Activated CD4-positive, alpha-beta memory T cell treated with anti-CD3 and anti-CD28 coated beads for 36 hours (primary cell): Measurements from ENCODE around the gene MTSS2. TPM values are rescaled to one million over a fixed set of nuclear protein-coding genes. Genes with fewer than 3 reads are reported as not detected.
"Not testable (repeated sequence)": the region's sequence is repeated elsewhere in the genome, so short reads cannot be mapped to it uniquely, and the experiment has no call there.

ENCODE experiments used
- CTCF ChIA-PET: fragments of 350-600 bp; sonication (Branson Sonifier 250); formaldehyde crosslinking; loops from one replicate; lab custom pipeline; 2021; ENCODE audit warnings: antibody characterized with exemption, inconsistent platforms; lab: Charles Lee
- POLR2A ChIA-PET: fragments of 350-600 bp; sonication (Branson Sonifier 250); formaldehyde crosslinking; loops from one replicate; lab custom pipeline; 2021; ENCODE audit warnings: antibody characterized with exemption; lab: Charles Lee
- DNase-seq: peaks from one replicate; pipeline ENCODE4 v3.0.0-alpha.2; 2020
- H3K27ac Mint-ChIP-seq: one replicate; pipeline ENCODE4 v1.8.0; 2021; ENCODE audit warnings: mixed read lengths
- H3K27me3 Mint-ChIP-seq: one replicate; pipeline ENCODE4 v1.8.0; 2021; ENCODE audit warnings: mixed read lengths
- H3K36me3 Mint-ChIP-seq: one replicate; pipeline ENCODE4 v1.8.0; 2021; ENCODE audit warnings: mixed read lengths
- H3K4me1 Mint-ChIP-seq: one replicate; pipeline ENCODE4 v1.8.0; 2021; ENCODE audit warnings: low read depth, mixed read lengths
- H3K4me3 Mint-ChIP-seq: one replicate; pipeline ENCODE4 v1.8.0; 2021; ENCODE audit warnings: mild to moderate bottlenecking, mixed read lengths
- H3K9me3 Mint-ChIP-seq: one replicate; pipeline ENCODE4 v1.8.0; 2021; ENCODE audit warnings: mixed read lengths
- intact Hi-C: fragments of 100-400 bp; cut with micrococcal nuclease; formaldehyde crosslinking; loops from one replicate; pipeline ENCODE4 v1.15.1; 2023
- total RNA-seq, 2 experiments: library from RNA; stranded (reverse); gene quantifications; one replicate each; pipeline ENCODE4 v1.2.3, GENCODE V29; 2021

The MTSS2 gene
- total RNA-seq, 2 experiments from 2014 or later, result 0.29 to 1.1 TPM

DNA sequence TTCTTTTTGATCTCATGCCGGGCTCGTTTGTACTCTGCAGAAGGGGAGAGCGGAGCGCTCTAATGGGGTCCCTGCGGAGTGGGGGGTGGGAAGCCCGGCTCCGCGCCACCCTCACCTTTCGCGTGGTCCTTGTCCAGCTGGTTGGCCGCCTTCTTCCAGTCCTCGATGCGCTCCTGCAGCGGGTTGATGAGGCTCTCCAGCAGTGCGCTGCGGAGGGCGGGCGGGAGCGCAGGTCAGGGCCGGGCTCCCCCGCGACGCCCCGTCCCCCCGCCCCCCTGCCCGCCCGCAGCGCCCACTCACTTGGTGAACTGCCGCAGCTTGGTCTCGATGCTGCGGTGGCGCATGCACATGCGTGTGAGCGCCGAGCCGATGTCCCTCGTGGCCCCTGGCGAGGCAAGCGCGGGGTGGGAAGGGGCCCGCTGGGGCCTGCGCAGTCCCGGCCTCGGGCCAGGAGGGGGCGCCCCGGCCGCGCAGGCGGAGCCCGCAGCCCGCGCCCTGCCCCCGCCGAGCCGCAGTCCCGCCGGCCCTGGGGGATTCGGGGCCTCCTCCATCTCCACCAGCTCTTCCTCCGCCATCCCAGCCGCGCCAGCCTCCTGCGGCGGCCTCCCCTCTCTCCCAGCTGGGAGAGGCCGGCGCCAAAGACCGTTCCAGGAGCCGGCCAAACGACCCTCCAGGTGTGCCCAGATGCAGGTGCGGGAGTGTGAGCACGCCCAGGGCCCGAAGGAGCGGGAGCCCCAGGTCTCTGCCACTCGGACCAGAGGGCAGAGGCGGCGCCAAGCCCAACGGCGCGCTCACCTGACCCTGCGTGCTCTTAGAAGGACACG, 6.0 kb downstream of the MTSS2 start:
- ChIA-PET CTCF (interaction anchor here (0.7 to 5.7 kb wide), 3 partner anchors 13 to 91 kb away, joined by 3 to 49 read pairs (median 3); no protein-coding TSS in a partner anchor), POLR2A (no interaction called here)
- Mint-ChIP-seq H3K9me3 (no peaks in the 10 kb centered on the region), H3K4me1 (no peaks in the 10 kb centered on the region), H3K27ac (no peak overlapping the region), H3K27me3 (peaks cover 12% of the 10 kb centered on the region), H3K36me3 (no peaks in the 10 kb centered on the region), H3K4me3 (no peak overlapping the region)
- intact Hi-C loops, result loop anchor here (1.0 to 10.0 kb wide), 3 partner anchors 55 to 682 kb away; no protein-coding TSS in a partner anchor
- no peak for DNase-seq

DNA sequence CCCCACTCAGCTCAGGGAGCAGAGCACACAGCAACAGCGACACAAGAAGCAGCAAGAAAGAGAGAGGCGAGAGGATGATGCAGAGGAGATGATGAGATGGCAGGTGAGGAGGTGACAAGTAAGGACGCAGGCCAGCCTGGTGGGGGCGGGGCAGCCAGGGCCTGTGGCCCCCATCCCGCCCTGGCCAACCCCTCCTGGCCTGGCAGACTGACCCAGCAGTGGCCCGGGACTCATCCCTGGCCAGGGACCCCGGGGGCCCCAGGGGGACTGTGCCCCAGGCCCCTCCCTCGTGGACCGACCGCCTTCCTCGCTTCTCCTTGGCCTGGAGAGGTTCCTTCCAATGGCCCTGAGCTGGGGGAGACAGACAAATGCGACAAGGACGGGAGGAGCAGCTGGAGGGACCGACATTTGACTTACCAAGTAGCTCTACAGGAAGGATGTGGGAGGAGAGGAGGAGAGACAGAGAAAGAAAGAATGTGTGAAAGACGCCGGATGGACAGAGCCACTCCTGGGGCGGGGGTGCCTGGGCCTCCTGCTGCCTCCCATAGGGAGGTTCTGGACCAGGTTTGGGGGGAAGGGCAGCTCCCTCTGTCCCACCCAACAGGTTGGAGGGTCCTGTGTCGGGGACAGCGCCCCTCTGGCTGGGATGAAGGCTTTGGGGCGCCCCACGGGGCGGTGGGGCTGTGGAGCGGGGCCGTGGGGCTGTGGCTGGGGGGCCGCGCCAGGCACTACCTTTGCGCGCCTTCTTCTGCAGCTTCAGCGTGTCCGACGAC, 6.8 kb downstream of the MTSS2 start:
- no peak overlapping the region for H3K27ac Mint-ChIP-seq

GRCh38 chr16:70678121-70678897, 7.5 kb downstream of the MTSS2 start:
- peaks cover 5% of the 10 kb centered on the region for H3K27me3 Mint-ChIP-seq
- intact Hi-C loops, result loop anchor here (5.0 kb wide), 1 partner anchor 684 kb away; no protein-coding TSS in a partner anchor
- ChIA-PET POLR2A (no interaction called here), CTCF (interaction anchor here (5.7 kb wide), 1 partner anchor 92 kb away, joined by 49 read pairs; no protein-coding TSS in a partner anchor)
- no peaks in the 10 kb centered on the region for H3K4me1 Mint-ChIP-seq
- no peaks in the 10 kb centered on the region for H3K9me3 Mint-ChIP-seq
- DNase-seq, result no peak
- H3K27ac Mint-ChIP-seq, result no peak overlapping the region
- H3K36me3 Mint-ChIP-seq, result no peaks in the 10 kb centered on the region
- no peak overlapping the region for H3K4me3 Mint-ChIP-seq

More for the DNA sequence above, 6.8 kb downstream of the MTSS2 start:
- Mint-ChIP-seq H3K9me3 (no peaks in the 10 kb centered on the region), H3K4me1 (no peaks in the 10 kb centered on the region), H3K4me3 (no peak overlapping the region), H3K36me3 (no peaks in the 10 kb centered on the region), H3K27me3 (peaks cover 8% of the 10 kb centered on the region)
- intact Hi-C loops, result loop anchor here (5.0 kb wide), 1 partner anchor 683 kb away; no protein-coding TSS in a partner anchor
- ChIA-PET CTCF (interaction anchor here (0.7 to 5.7 kb wide), 3 partner anchors 12 to 92 kb away, joined by 3 to 49 read pairs (median 3); no protein-coding TSS in a partner anchor), POLR2A (no interaction called here)
- DNase-seq, result no peak

DNA sequence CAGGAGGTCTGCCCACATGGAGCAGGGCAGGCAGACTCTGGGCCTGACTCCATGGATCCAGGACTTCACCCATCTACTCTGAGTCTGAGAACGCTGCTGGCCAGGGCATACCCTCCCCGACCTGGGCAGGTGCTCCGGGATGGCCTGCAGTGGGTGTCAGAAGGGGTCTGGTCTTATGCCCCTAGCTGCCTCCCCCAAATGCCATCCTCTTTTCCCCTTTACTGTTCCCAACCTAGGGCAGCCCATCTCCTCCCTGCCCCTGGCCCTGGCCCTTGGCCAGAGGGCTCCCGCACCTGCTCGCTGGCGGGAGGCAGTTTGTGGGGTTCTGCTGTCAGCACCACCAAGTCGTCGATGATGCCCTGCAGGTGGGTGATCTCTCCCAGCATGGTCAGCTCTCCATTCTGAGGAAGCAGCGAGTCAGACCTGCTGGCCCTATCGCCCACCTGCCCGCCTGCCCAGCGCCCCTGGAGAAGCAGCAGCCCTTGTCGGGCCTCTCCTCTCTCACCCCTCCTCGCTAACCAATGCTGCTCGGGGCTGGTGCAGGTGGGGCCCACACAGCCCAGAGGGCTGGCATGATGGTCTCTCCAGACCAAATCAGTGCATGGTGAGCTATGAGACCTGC, 8.2 kb downstream of the MTSS2 start:
- ChIA-PET CTCF (no interaction called here), POLR2A (no interaction called here)
- no peaks in the 10 kb centered on the region for H3K4me1 Mint-ChIP-seq
- H3K9me3 Mint-ChIP-seq, result no peaks in the 10 kb centered on the region
- intact Hi-C loops, result loop anchor here (5.0 kb wide), 1 partner anchor 685 kb away; no protein-coding TSS in a partner anchor
- H3K36me3 Mint-ChIP-seq, result no peaks in the 10 kb centered on the region
- DNase-seq, result no peak
- no peak overlapping the region for H3K4me3 Mint-ChIP-seq
- no peaks in the 10 kb centered on the region for H3K27me3 Mint-ChIP-seq
- H3K27ac Mint-ChIP-seq, result no peak overlapping the region

DNA sequence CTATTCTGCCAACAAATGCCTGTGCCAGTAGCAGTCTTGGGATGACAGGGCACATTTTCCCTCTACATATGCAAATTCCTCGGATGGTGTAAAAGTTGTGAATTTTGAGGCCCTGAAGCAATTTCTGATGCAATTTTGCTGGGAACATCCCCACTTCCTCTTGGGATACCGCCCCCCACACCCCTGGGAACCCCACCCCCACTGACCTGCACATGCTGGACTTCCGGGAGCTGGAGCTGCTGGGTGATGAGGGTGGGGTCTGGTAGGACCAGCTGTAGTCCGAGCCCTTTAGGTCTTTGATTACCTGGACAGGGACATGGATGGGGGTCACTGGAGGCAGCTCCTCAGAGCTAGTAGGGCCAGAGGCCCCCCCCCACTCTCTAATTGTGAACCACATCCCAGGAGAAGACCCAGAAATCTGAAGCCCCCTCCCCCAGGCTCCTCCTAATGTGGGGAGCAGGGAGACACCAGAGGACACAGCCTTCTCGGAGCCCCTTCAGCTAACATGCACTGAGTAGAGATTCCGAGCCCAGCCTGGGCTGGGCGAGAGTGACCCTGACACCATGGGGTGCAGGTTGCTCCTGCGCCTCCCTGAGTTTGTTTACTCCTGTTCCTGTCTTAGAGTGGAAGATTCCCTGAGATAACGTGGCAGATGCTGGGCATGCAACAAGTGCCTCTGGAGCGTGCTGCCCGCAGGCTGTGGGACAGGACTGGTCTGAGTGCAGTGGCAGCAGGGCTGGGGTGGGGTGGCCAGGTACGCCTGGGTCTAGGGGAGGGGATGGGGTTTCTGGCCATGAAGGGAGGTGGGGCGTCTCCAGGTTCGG, 9.0 kb downstream of the MTSS2 start:
- intact Hi-C loops, result loop anchor here (5.0 kb wide), 1 partner anchor 685 kb away; no protein-coding TSS in a partner anchor
- H3K27ac Mint-ChIP-seq, result no peak overlapping the region
- no peaks in the 10 kb centered on the region for H3K36me3 Mint-ChIP-seq
- ChIA-PET CTCF (no interaction called here), POLR2A (no interaction called here)
- H3K27me3 Mint-ChIP-seq, result no peaks in the 10 kb centered on the region
- H3K4me3 Mint-ChIP-seq, result no peak overlapping the region
- H3K9me3 Mint-ChIP-seq, result no peaks in the 10 kb centered on the region
- H3K4me1 Mint-ChIP-seq, result no peaks in the 10 kb centered on the region
- DNase-seq, result no peak

DNA sequence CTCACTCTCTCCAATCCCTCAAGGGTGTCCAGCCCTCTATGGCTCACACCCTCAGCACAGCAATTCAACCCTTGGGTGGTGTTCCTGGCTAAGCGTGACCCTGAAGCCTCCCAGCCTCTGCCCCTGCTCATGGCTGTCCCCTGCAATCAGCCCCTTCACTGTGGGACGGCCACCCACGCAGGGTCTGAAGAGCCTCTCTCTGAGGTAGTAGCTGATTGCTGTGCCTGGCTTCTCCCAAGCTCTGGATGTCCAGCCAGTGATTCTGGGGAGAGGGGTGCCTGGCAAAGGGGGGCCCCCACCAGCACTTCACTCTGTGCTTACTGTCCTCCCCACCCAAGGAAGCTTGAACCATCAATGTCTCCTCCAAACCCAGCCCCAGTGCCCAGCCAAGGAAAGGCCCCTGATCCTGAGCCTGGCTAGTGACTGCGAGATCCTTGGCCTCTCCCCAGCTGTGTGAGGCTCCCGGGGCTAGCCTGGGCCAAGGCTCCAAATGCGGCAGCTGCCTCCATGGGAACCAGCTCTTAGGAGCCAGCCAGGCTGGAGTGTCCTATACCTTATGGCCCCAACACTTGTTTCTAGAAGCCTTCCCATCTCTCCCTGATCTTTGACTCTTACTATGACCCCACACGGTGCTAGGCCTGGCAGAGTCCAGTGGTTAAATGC, 9.9 kb downstream of the MTSS2 start:
- ChIA-PET CTCF (no interaction called here), POLR2A (no interaction called here)
- Mint-ChIP-seq H3K4me3 (no peak overlapping the region), H3K9me3 (no peaks in the 10 kb centered on the region), H3K36me3 (no peaks in the 10 kb centered on the region), H3K27ac (no peak overlapping the region), H3K27me3 (no peaks in the 10 kb centered on the region), H3K4me1 (no peaks in the 10 kb centered on the region)
- intact Hi-C loops, result loop anchor here (5.0 kb wide), 1 partner anchor 686 kb away; no protein-coding TSS in a partner anchor
- no peak for DNase-seq

DNA sequence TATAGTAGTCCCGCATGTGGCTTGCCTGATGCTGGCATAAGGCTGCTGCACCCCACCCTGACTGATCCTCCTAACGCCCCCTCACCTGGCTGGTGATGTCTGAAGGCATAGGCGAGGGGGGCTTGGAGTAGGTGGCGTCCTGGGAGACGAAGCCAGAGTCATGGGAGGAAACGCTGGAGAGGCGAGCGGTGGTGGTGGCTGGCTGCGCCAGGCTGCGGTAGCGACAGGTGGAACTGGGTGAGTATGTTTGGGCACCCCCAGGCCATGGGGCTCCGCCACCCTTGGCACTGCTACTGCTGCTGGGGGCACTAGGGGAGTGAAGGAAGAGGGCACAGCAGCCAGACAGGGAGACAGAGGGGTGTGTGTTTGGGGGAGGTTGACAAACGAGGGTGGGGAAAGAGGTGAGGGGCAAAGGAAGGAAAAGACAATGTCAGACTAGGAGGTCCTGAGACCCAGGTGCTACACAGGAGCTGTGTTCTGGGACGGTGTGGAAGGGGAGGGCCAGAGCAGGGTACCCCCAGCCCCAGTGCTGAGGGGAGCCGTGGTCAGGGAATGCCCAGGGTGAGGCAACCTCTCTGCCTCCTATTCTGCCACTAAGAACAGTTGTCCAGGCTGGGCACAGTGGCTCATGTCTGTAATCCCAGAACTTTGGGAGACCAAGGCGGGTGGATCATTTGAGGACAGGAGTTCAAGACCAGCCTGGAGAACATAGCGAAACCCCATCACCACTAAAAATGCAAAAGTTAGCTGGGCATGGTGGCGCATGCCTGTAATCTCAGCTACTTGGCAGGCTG, 11.4 kb downstream of the MTSS2 start:
- DNase-seq, result no peak
- Mint-ChIP-seq H3K27me3 (no peaks in the 10 kb centered on the region), H3K9me3 (no peaks in the 10 kb centered on the region), H3K4me1 (no peaks in the 10 kb centered on the region), H3K36me3 (no peaks in the 10 kb centered on the region), H3K27ac (no peak overlapping the region), H3K4me3 (no peak overlapping the region)
- CTCF ChIA-PET, result no interaction called here
- intact Hi-C loops, result loop anchor here (5.0 kb wide), 1 partner anchor 688 kb away; no protein-coding TSS in a partner anchor
- POLR2A ChIA-PET, result no interaction called here

DNA sequence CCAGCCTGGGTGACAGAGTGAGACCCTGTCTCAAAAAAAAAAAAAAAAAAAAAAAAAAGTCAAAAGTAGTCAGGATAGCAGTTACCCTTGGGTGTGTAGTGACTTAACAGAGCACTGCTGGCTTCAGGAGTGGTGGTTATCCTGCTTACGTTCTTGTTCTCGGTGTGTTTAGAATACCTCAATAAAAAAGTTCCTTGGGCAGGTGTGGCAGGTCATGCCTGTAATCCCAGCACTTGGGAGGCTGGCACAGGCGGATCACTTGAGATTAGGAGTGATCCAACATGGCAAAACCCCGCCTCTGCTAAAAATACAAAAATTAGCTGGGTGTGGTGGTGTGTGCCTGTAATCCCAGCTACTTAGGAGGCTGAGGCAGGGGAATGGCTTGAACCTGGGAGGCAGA, 14.9 kb downstream of the MTSS2 start:
- POLR2A ChIA-PET, H3K36me3 Mint-ChIP-seq, CTCF ChIA-PET: not testable (repeated sequence)

DNA sequence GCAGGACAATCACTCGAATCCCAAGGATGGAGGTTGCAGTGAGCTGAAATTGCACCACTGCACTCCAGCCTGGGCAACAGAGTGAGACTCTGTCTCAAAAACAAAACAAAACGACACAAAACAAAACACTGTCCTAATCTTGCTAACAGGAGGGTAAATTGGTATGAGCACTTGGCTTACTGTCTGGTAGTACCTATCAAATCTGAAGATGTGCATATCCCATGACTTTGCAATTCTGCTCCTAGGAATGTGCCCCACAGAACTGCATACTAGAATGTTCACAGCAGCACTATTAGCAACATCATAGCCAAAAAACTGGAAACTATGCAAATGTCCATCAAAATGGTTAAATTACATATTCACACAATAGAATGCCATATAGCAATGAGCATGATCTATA, 15.7 kb downstream of the MTSS2 start:
- no peak overlapping the region for H3K27ac Mint-ChIP-seq
- H3K27me3 Mint-ChIP-seq, result no peaks in the 10 kb centered on the region
- no peak overlapping the region for H3K4me3 Mint-ChIP-seq
- CTCF ChIA-PET, result no interaction called here
- no peaks in the 10 kb centered on the region for H3K36me3 Mint-ChIP-seq
- POLR2A ChIA-PET, result no interaction called here
- H3K4me1 Mint-ChIP-seq, result no peaks in the 10 kb centered on the region
- intact Hi-C loops, result no loop called here
- no peaks in the 10 kb centered on the region for H3K9me3 Mint-ChIP-seq
- DNase-seq, result no peak

More for the DNA sequence above, 14.9 kb downstream of the MTSS2 start:
- DNase-seq, H3K27me3 Mint-ChIP-seq, intact Hi-C loops, H3K4me3 Mint-ChIP-seq, H3K27ac Mint-ChIP-seq, H3K9me3 Mint-ChIP-seq, H3K4me1 Mint-ChIP-seq: not testable (repeated sequence)
